ENCODE measurements around the gene SNX22. TPM values are rescaled to one million over a fixed set of nuclear protein-coding genes. Genes with fewer than 3 reads are reported as not detected.

The SNX22 gene
- total RNA-seq, 4 donors from 2014 or later = 0.13 to 0.19 TPM; not detected in 2

DNA sequence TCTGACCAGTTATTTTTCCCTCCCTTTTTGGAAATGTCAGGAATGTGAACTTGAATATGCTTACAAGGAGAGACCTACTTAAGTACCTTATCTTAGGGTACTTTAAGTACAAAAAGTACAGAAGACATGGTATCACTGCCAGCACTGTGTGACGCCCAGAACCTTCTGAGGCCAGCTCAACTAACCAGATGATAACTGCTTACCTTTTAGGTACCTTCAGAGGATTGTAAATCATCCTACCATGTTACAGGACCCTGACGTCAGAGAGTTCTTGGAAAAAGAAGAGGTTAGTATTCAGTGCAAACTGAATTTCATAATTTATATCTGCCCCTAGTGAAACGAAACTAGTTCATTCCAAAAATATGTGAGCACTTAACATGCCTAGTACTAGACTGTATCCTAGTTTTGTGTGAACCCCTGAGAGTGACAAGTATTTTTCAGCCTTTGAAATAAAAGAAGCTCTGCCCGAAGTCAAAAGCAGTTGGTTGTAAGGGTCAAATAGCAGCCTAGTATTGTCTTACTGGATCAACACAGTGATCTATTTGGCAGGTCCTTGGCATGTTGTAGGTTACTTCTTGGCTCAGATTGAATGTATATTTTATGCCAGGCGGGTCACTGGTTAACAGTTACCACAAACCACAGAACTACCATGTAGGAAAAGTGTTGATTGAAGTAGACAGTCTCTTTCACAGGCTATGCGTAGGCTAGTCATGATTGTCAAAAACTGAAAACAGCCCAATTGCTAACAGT lies 23.8 kb upstream of the SNX22 start:
- no peak for ATAC-seq
- H3K27ac ChIP-seq = no peak overlapping the region
- WGBS, 2 donors (ENCODE audit: low coverage in 1 of 2) = 74 to 86% methylated on average over 6 of the region's 6 CpGs
- peaks cover 20 to 99% of the 10 kb centered on the region in 2 donors for H3K36me3 ChIP-seq
- H3K4me1 ChIP-seq = no peaks in the 10 kb centered on the region
- H3K9me3 ChIP-seq = no peaks in the 10 kb centered on the region
- H3K4me3 ChIP-seq = no peak overlapping the region
- no peaks in the 10 kb centered on the region for H3K27me3 ChIP-seq
- TF ChIP-seq POLR2AphosphoS5 (IDR thresholded peaks at IDR 0.05) (no peak), POLR2A (IDR thresholded peaks at IDR 0.05) (no peak), EP300 (IDR thresholded peaks at IDR 0.05) (no peak)
- TF ChIP-seq, protein P1, sequence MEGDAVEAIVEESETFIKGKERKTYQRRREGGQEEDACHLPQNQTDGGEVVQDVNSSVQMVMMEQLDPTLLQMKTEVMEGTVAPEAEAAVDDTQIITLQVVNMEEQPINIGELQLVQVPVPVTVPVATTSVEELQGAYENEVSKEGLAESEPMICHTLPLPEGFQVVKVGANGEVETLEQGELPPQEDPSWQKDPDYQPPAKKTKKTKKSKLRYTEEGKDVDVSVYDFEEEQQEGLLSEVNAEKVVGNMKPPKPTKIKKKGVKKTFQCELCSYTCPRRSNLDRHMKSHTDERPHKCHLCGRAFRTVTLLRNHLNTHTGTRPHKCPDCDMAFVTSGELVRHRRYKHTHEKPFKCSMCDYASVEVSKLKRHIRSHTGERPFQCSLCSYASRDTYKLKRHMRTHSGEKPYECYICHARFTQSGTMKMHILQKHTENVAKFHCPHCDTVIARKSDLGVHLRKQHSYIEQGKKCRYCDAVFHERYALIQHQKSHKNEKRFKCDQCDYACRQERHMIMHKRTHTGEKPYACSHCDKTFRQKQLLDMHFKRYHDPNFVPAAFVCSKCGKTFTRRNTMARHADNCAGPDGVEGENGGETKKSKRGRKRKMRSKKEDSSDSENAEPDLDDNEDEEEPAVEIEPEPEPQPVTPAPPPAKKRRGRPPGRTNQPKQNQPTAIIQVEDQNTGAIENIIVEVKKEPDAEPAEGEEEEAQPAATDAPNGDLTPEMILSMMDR (IDR thresholded peaks at IDR 0.05) = no peak

DNA sequence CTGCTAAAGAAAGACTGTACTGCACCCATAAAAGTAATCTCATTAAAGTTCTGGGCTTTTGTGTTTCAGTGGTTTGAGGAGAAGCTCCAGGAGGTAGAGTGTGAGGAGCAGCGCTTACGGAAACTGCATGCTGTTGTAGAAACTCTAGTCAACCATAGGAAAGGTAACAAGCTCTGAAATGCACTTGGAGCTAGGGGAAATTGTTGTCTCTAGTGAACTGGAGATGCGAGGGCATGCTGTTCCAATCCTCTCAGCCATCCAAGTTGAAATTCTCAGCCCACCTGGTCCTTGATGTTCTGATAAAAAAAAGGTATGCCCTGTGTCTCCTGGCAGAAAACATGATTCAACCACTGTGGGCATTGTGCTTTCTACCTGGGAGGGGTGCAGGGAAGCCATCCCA lies 21.4 kb upstream of the SNX22 start:
- WGBS, 2 donors (ENCODE audit: low coverage in 1 of 2) = 100% methylated on average over 1 of the region's 3 CpGs; no CpG with 5 or more reads in 1 of the 2 donors
- Histone ChIP-seq H3K27me3 (no peaks in the 10 kb centered on the region), H3K4me1 (no peaks in the 10 kb centered on the region), H3K27ac (no peak overlapping the region), H3K4me3 (no peak overlapping the region), H3K36me3 (peaks cover 15 to 99% of the 10 kb centered on the region in 2 donors), H3K9me3 (no peaks in the 10 kb centered on the region)
- no peak for ATAC-seq
- TF ChIP-seq EP300 (IDR thresholded peaks at IDR 0.05) = no peak
- TF ChIP-seq POLR2A (IDR thresholded peaks at IDR 0.05) = no peak
- TF ChIP-seq, protein P1 (IDR thresholded peaks at IDR 0.05) = no peak
- no peak for TF ChIP-seq POLR2AphosphoS5 (IDR thresholded peaks at IDR 0.05)

DNA sequence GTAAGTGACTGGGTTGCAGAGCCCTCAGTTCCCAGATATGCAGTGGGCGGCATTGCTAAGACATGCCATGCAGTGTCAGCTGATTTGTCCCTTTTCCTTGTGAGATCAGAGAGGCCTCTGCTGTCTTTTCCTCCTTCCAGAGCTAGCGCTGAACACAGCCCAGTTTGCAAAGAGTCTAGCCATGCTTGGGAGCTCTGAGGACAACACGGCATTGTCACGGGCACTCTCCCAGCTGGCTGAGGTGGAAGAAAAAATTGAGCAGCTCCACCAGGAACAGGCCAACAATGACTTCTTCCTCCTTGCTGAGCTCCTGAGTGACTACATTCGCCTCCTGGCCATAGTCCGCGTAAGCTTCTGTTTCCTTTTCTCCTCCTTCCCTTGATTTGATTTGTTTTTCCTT lies 20.0 kb upstream of the SNX22 start:
- Histone ChIP-seq H3K27ac (no peak overlapping the region), H3K4me3 (no peak overlapping the region), H3K4me1 (no peaks in the 10 kb centered on the region), H3K9me3 (no peaks in the 10 kb centered on the region), H3K27me3 (no peaks in the 10 kb centered on the region), H3K36me3 (peaks cover 15 to 100% of the 10 kb centered on the region in 2 donors)
- TF ChIP-seq POLR2AphosphoS5 (IDR thresholded peaks at IDR 0.05) (no peak), EP300 (IDR thresholded peaks at IDR 0.05) (no peak), POLR2A (IDR thresholded peaks at IDR 0.05) (no peak)
- TF ChIP-seq, protein P1 (IDR thresholded peaks at IDR 0.05) = no peak
- 80 to 81% methylated on average over 5 of the region's 7 CpGs for WGBS, 2 donors (ENCODE audit: low coverage in 1 of 2)
- no peak for ATAC-seq

DNA sequence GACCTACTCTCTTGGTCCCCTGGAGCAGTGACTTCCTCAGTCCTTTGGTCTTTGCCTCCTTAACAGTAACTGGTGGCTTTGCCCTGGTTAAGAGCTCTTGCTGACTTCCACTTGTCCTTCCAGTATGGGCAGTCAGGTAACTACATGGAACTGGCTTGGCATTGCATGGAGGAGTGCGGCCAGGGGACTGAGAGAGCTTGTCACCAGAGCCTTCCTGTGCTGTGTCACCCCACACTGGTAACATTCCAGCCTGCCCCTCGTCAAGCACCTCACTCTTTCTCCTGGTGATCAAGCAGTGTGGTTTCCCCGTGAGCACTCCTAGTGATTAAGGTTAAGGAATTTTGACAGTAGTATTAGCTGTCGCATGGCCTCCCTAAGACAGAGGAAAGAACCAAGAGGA lies 19.3 kb upstream of the SNX22 start:
- Histone ChIP-seq H3K4me3 (no peak overlapping the region), H3K4me1 (no peaks in the 10 kb centered on the region), H3K27me3 (no peaks in the 10 kb centered on the region), H3K36me3 (peaks cover 10 to 100% of the 10 kb centered on the region in 2 donors), H3K27ac (no peak overlapping the region), H3K9me3 (no peaks in the 10 kb centered on the region)
- ATAC-seq = no peak
- TF ChIP-seq, protein P1 (IDR thresholded peaks at IDR 0.05) = no peak
- TF ChIP-seq POLR2A (IDR thresholded peaks at IDR 0.05) (no peak), POLR2AphosphoS5 (IDR thresholded peaks at IDR 0.05) (no peak), EP300 (IDR thresholded peaks at IDR 0.05) (no peak)
- WGBS, 2 donors (ENCODE audit: low coverage in 1 of 2) = 100% methylated on average over 1 of the region's 4 CpGs; no CpG with 5 or more reads in 1 of the 2 donors

Data from gastroesophageal sphincter (tissue), 4 donors.